Kidney epithelial cell (primary cell): ENCODE data around the gene AIM2. TPM values are rescaled to one million over a fixed set of nuclear protein-coding genes. Genes with fewer than 3 reads are reported as not detected.
A peak's percentile ranks its signal among the peaks of the same experiment; 100 is the strongest.

Source experiments
- DNase-seq: peaks from one replicate; pipeline ENCODE4 v3.0.0-alpha.2; 2010; ENCODE audit warnings: low read depth
- H3K27me3 ChIP-seq: 2 replicates; pipeline ENCODE4 v1.6.0; 2011; ENCODE audit warnings: low read length; ENCODE audit not compliant: control insufficient read depth, insufficient read depth
- H3K36me3 ChIP-seq: 2 replicates; pipeline ENCODE4 v1.5.1; 2011; ENCODE audit warnings: low read length; ENCODE audit not compliant: control insufficient read depth, insufficient read depth
- H3K4me3 ChIP-seq: 2 replicates; pipeline ENCODE4 v1.5.1; 2011; ENCODE audit warnings: low read depth, mild to moderate bottlenecking, control low read depth, low read length
- CTCF ChIP-seq: IDR thresholded peaks from 2 replicates; pipeline ENCODE4 v1.5.1; 2011; ENCODE audit warnings: mild to moderate bottlenecking, moderate library complexity, low read length, control low read depth, inconsistent platforms; ENCODE audit not compliant: insufficient read depth, poor library complexity, severe bottlenecking
- total RNA-seq: library from RNA; depleted of rRNA; stranded (reverse); fragments of >200 nt; gene quantifications from 2 replicates; pipeline ENCODE4 v1.2.3, GENCODE V29; 2015

The AIM2 gene
- total RNA-seq, 1 donor from 2014 or later: not detected

GRCh38 chr1:159023723-159024122 is 52.8 kb downstream of the AIM2 start:
- no peak for DNase-seq
- no peak for TF ChIP-seq CTCF
- Histone ChIP-seq H3K27me3 (no peaks in the 10 kb centered on the region), H3K4me3 (no peak overlapping the region), H3K36me3 (no peaks in the 10 kb centered on the region)

GRCh38 chr1:159015440-159015909 is 61.1 kb downstream of the AIM2 start:
- Histone ChIP-seq H3K36me3 (no peaks in the 10 kb centered on the region), H3K4me3 (no peak overlapping the region), H3K27me3 (no peaks in the 10 kb centered on the region)
- peak; percentile 65 for DNase-seq
- TF ChIP-seq CTCF: no peak

GRCh38 chr1:159014851-159015250 is 61.7 kb downstream of the AIM2 start:
- TF ChIP-seq CTCF: no peak
- H3K4me3 ChIP-seq: no peak overlapping the region
- DNase-seq: no peak
- H3K36me3 ChIP-seq: no peaks in the 10 kb centered on the region
- no peaks in the 10 kb centered on the region for H3K27me3 ChIP-seq

GRCh38 chr1:159014003-159014571 is 62.5 kb downstream of the AIM2 start:
- Histone ChIP-seq H3K27me3 (no peaks in the 10 kb centered on the region), H3K4me3 (no peak overlapping the region), H3K36me3 (no peaks in the 10 kb centered on the region)
- DNase-seq: no peak
- no peak for TF ChIP-seq CTCF

- Histone ChIP-seq H3K36me3 (no peaks in the 10 kb centered on the region), H3K4me3 (no peak overlapping the region), H3K27me3 (no peaks in the 10 kb centered on the region)
- TF ChIP-seq CTCF: no peak
- no peak for DNase-seq
Measured at GRCh38 chr1:159012495-159012894, 64.1 kb downstream of the AIM2 start.

Other genes starting within 250 kb of the AIM2 start
- gene MNDA, start 245.4 kb downstream of the AIM2 start, total RNA-seq: not detected in 2 replicates
- gene PYHIN1, start 145.2 kb downstream of the AIM2 start, total RNA-seq: not detected in 2 replicates
- 27.2 and 34.3 TPM in 2 replicates for gene IFI16, start 66.9 kb downstream of the AIM2 start, total RNA-seq
- gene CADM3, start 94.8 kb upstream of the AIM2 start, total RNA-seq: 0.04 TPM in 1 of 2 replicates, not detected in the other
- not detected in 2 replicates for gene ACKR1, start 128.1 kb upstream of the AIM2 start, total RNA-seq
- not detected in 2 replicates for gene FCER1A, start 225.6 kb upstream of the AIM2 start, total RNA-seq